Right lung (tissue), 5 donors: ENCODE data around the gene IQCM. TPM values are rescaled to one million over a fixed set of nuclear protein-coding genes. Genes with fewer than 3 reads are reported as not detected.

ENCODE experiments used
- DNase-seq, 2 donors: peaks; one replicate each; pipeline ENCODE4 v3.0.0-alpha.2; 2013
- polyA plus RNA-seq, 5 donors: library from polyadenylated mRNA; unstranded; fragments of 120-200 nt; gene quantifications; one replicate each; pipeline versions ENCODE4 v1.2.1 to v1.2.3, GENCODE V29; 2013; ENCODE audit warnings: inconsistent platforms in 1 of 5, low replicate concordance in 1 of 5; ENCODE audit not compliant: insufficient read length in 5 of 5, insufficient read depth in 1 of 5

Gene IQCM
- polyA plus RNA-seq, 5 donors, result not detected

DNA sequence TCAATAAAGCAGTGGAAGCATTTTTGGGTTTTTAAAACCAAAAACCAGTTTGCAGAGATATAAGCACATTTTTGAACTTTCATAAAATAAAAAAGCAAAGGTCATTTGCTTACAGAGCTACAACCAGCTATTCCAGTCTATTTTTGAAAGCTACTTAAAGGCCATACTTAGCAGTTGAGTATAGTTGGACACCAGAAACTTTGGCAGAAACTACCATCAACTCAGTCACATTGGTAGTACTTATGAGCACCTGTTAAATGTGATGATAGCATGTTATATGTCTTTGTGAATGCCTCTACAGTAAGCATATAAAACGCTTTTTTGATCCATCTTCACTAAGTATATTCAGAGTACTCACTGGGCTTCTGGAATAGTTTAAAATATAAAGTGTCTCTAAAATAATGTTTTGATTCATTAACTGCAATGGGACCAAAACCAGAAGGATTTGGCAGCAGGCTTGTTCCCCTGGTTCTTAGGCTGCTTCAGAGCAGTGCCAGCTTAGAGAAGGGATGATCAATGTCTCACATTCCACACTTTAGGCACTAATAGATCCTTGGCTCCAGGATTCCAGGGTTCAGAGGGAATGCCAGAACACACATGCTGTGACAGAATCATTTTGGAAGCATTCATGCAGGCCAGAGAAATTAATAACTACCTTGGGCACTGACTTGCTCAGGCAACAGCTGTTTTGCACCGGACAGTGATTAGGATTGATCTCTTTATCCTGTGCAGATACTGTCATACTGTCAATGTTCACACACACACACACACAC lies 103.9 kb downstream of the IQCM start:
- DNase-seq, result peak in 1 of 2 donors; percentile 6

DNA sequence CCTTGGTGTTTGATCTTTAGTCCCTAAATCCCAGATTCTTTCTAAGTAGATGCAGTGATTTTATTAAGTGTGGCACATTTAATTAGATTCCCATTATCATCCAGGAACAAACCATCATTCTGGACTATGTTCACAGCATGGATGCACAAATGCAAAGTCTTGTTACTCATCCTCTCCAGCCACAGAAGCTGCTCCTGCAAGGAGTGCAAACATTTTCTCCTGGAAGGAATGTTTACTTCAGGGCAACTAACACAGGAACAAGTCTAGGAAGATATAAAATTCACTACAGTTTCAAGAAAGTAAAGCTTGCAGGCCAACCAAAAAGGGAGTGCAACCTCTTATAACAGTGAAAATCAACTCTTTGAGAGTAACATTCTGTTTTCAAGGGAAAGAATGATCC lies 106.0 kb downstream of the IQCM start:
- no peak for DNase-seq

DNA sequence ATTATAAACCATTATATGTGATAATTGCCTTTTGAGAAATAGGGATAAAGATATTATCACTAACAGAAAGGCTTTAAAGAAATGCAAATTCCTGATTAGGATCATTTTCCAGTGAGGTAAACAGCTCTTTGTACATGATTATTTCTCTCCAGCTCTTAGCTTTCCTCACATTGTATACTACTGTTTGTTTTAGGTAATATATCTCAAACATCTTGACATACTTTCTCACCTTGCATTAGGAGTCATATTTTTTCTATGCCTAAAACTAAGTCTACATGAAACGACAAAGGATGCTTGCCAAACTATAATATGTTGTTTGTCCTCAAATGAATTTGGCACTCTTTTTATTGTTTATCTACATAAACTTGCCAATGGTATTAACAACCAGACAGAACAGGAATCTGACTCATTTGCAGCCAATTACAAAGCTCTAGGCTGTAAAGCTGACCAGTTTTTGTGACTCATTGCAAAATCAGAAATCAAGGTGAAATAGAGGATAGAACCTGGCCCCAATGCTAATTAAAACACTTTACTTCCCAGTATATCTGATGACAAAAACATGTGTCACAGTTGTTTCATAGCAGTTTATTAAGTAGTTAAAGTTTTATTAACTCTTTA lies 107.0 kb downstream of the IQCM start:
- DNase-seq, result no peak

DNA sequence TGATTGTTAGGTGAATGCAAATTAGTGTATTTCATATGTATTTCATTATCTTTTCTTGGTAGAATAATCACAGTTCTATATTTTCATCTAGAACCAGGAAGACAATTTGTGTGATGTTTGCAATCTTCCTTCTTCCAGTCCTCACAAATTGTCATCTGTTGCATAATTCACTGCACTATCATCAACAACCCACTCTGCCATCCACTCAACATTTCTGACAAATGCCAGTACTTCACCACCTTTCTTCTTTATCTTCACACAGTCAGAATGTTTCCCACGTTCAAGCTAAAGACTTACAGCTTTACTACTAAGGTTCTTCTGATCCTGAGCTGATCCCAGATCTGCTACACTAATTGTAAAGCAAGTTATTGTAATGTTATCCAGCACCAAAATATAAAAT lies 107.8 kb downstream of the IQCM start:
- DNase-seq, result no peak

DNA sequence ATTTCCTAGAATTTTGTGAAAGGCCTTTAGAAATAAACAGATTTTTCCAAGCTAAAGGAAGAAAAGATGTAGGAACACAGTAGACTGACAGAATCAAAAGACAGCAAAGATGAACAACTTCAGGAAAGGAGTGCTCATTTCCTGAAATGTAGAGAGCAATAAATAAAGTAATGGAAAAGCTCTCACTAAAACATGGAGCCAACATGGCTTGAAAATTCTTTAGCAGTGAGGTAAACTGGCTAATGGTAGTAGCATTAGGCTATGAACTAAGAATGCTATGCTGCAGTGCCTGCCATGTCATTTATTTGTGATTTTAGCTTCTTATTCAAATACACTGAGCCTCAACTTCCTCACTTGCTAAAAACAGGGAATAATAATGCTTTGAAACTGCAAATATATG lies 108.7 kb downstream of the IQCM start:
- DNase-seq, result no peak

DNA sequence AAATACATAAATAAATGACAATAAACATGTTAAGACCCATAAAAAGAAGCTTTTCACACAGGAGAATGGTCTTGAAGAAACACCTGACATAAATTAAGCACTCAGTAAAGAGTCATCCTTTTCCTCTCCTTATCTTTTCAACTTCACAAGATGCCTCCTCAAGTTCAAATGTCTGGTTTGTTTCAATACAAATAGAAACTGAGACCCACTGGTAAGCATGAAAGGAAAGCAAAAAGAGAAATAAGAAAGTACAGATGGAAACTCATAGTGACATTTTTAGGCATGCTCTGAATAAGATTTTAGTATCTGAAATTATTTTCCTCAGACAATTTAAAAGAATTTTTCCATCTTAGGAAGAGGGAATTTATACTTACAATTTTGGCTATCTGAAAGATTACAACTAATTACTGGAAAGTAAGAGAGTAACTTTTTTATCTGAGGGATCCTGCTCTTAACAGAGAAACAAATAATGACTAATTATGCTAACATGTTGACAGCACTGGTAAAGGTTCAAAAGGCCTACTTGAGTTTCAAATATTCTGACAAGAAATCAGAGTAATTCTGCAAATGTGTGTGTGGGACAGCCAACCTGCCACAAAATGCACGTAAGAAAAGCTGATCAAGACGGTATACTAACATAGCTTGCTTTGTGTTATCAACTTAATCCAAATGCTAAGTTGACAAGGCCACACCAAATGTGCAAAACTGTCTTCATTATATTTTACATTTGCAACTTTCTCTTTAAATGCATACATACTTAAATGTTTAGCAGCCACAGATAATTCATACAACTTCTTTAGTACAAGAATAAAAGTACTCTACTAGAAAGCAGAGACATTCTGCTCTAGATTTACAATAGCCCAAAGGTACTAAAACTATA lies 113.0 kb downstream of the IQCM start:
- no peak for DNase-seq

DNA sequence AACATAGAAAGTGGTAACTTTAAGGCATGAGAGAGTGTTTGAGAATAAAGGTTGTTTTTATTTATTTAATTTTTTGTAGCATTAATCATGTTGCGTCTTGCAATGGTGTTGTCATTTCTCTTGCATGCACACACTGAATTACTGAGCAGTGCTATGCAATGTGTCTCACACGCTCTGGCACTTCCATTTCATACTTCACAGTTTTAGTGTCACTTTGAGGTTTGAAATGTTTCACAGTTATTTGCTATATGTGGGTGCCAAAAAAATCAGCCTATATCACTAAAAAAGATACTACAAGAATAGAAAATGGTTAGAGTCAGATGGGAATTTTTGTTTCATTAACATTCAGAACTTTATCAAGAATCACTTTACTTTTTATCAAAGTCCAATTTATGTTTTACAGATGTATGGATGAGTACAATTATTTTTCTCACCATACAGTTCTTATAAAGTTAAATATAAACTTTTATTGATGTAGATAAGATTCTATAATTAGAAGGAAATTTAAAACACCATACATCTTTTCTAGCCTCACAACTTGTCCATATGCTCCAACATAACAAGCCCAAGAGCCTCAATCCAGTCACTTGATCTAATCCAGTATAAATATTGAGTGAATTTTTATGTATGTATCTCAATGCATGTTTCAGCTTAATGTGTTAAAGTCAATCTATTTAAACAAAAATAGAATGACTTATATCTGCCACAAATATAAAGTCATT lies 114.0 kb downstream of the IQCM start:
- DNase-seq, result no peak

DNA sequence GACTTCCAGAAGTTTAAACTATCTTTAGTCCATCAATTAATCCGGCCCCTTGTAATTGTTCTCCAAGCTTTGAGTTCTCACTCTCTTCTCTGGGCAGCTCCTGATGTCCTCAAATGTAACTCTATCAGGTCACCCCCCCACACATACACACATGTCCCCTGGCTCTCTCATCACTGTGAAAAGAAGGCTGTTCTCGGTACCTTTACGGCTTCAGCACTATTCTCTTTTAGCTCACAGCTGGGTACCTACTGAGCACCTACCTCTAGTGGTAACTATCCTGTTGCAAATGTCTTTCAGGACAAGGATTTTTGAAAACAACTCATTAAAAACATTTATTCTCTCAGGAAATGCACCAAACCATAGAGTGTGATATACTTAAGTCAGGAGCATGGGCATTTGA lies 115.4 kb downstream of the IQCM start:
- DNase-seq, result no peak

DNA sequence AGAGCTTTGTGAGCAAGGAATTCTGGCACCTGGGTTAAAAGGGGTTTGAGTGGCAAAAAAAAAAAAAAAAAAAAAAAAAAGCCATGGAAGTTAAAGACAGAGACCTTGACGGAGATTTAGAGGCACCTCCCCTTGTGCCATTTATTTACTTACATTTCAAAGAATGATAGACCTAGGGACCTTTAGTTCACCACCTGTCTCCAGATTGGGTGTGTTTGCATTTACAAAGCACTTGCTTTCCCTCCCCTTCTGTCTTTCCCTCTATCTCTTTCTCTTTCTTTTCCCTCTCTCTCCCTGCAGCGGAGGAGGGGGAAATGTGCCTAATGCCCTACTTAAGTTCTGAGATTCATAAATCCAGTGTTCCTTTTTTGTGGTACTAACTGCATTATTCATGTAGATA lies 116.0 kb downstream of the IQCM start:
- DNase-seq, result no peak

DNA sequence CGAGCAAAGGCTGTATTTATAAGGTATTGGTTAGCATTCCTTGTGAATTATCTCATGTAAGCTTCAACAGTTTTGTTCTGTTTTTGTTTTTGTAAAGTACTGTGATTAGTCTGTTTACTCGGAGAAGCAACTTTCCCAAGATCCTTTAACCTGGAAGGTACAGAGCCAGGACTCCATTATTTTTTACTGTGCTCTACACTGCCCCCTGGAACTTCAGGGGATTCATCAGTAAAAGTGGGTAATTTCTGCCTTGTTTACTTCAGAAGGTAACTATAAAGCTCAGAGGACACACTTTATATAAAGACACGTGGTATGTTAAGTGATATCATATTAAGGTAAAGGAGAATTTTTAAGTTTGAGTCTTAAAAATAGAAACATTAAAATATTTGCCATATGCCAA lies 124.9 kb downstream of the IQCM start:
- no peak for DNase-seq

DNA sequence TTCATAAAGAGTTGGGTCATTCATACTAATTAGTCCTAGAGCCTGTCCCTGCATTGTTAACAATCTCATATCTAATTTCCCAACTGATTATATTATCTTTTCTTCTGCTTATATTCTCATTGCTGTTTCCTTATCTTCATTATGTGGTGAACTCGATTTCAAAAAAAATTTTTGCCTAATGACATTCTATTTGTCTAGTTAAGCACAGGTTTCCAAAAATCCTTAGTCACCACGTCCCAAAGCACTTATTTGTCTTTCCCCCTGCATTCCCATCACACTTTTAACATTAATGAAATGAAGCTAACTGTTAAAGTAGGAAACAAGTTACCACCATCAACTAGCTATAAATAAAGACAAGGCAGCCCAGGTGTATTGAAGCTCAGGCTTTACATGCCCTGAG lies 131.1 kb downstream of the IQCM start:
- no peak for DNase-seq

DNA sequence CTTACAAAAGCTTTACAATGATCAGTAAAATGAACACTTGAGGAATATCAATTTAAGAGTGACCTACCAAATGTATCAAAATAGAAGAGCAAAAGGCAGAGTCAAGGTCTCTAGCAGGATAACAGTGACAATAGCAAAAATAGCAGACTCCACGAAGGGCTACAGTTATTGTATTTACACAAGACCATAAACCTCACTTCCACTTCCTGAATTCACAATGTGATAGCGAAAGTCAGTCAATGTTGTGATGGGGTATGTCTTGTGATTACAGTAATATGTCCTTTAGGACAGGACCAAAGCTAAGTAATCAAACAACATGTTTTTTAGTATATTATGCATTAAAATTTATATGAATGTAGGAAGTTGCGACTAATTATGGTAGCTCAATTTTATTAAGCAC lies 139.6 kb downstream of the IQCM start:
- no peak for DNase-seq

DNA sequence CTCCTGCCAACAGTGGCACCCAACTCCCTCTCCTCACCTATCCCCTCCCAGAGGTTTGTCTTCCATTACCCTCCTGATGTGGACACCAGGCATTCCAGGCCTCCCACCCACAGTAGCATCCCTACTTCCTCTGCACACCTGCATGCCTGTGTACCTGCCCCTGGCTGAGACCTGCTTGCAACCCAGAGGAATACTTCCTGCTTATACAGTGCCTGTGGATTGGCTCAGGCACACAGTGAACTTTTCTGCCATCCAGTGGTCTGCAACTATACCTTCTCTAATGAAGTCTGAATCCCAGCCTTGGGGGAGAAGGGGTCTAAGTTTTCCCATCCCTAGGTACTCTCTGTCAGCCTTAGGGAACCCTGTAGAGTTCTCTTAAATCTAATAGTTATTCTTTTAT lies 169.9 kb downstream of the IQCM start:
- no peak for DNase-seq

DNA sequence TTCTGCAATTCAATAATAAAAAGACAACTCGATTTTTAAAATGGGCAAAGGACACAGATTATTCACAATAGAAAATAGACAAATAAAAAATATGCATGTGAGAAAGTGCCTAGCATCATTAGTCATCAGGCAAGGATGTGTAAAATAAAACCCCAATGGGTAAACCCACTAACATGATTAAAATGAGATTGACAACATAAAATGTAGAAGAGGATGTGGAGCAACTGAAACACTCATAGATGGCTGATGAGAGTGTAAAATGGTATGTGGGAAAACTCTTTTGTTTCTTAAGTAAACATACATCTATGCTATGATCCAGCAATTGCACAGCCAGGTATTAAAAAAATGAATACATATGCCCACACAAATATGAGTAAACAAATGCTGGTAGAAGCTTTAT lies 177.6 kb downstream of the IQCM start:
- no peak for DNase-seq

DNA sequence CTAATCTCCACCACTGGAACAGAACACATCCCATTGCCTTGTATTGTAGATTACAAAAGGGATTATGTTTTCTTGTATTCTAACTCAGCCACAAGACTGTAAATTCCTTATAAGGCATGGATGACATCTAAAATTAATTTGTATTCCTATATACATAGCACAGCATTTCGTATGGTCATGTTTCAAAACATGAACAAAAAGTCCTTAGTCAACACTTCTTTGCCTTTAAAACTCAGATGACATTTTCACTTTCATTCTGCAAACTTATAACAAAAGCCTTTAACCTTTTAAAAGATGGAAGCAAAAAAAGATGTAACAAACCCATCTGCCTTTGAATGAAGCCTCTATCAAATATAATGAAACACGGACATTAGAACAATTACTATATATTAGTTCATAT lies 181.3 kb downstream of the IQCM start:
- no peak for DNase-seq

DNA sequence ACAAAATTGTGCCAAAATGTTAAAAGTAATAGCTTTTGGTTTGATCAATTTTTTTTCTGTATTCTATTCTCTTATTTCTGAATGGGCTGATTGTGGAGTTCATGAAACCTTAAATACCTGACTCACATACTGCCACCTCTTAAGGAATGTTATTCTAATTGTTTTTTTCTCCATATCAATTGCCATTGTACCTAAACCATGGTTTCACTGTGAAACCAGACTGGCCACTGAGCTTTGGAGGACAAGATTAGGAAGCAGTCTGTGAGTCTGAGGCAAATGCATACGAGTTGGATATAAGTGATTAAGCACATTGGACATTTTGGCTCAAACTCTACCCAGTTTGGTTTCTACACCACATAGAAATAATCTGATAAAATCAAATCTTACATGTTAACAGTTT lies 184.0 kb downstream of the IQCM start:
- no peak for DNase-seq

DNA sequence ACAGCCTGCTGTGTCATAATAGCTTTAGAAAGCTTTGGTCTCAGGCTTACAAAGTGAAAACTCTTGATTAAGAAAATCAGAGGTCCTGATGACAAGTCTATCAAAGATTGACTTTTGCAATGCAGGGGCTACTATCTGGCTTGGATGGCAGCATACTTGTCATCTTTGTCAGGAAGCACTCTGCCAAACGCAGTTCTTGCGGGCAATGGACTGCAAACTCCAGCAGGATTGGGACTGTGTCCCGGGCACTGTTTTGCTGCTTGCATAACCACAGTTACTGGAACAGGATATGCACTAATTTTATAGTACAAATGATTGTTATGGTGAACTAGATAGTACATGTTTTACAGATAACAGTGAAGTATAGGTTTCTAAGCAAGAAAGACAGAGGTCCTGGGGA lies 185.6 kb downstream of the IQCM start:
- no peak for DNase-seq

DNA sequence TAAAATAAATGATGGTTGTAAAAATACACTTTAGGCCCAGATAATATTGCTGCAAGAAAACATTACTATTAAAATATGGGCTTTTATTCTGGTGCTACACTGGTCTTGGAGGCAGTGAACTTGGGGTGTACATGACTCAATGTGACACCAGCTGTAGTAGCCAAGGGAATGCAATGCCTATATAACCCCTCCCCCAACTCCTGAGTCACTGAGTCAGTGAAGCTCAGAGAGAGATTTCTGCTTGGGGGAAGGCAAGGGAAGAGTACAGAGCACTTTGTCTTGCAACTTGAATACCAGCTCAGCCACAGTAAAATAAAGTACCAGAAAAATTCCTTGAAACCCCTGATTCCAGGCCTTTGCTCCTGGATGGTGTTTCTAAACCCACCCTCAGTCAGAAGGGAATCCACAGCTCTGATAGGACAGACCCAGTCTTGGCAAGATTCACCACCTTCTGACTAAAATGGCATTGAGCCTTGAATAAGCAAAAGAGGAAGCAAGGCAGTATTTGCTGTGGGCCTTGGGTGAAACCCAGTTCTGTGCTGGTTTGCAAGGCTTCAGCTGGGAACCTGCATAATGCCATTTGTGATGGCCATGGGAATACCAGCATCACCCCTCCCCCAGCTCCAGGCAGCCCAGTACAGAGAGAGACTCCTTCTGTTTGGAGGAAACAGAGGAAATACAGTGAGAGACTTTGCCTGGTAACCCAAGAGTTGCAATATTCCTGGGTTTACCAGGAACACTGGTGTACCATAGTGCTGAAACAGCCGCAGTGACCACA lies 209.9 kb downstream of the IQCM start:
- DNase-seq, result no peak

DNA sequence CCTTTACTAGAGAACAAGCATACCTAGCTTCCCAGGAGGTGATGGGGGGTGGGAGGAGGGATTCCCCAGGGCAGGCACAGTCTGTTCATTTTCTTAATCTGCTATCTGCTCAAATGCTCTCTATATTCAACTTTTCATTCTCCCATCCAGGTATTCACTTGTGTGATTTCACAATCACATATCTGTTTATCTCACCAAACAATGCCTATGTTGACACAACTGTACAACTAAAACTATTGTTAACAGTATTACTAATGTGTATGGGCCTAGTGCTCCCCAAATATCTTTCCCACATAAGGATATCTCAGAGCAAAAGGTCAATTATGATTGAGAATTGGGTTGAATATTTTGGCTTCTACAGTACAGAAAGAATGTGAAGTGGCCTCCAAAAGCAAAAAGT lies 210.8 kb downstream of the IQCM start:
- no peak for DNase-seq

DNA sequence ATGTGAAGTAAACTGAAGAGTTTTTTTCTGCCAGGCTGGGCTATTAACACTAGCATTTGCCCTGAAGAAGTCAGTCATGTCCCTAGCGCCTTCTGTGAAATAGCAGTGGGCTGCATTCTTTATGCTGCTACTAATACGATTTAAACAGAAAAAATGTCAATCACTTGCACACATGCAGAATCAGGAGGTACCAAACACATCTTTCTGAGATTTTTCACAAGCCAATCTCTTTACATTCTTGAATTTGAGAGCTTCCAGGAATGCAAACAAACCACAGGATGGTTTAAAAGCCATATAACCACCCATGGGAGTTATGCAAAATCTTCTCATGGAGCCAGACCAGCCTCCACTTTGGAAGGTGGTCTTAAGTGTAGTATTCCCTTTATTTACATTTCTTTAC lies 220.1 kb downstream of the IQCM start:
- no peak for DNase-seq

DNA sequence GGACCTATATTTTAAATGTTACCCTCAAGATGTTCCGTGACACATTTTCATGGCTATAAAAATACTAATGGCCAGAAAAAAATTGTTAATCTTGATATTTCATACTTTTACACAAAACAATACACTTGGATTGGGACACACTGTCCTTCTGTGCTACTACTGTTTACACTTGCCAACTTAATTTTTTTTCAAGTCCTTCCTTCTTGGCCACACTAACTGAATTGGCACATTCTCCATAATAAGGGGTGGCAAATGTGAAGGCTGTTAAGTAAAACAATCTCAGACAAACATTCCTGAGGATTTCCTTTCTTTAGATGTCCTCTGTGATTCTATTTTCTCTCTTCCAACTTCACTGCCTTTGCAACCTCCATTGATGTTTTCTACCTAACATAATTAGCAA lies 225.8 kb downstream of the IQCM start:
- no peak for DNase-seq
